ENCODE results near the gene BCAP31. TPM values are rescaled to one million over a fixed set of nuclear protein-coding genes. Genes with fewer than 3 reads are reported as not detected.

BCAP31 gene
- total RNA-seq, 1 donor from 2014 or later = 321 TPM

Other genes with a start within 250 kb of the BCAP31 start
- 27.4 and 53.9 TPM in 2 replicates for gene BGN, start 229.4 kb downstream of the BCAP31 start, total RNA-seq
- under 0.01 TPM in 1 of 2 replicates, not detected in the other for gene ATP2B3, start 206.7 kb downstream of the BCAP31 start, total RNA-seq
- 27.0 and 42.4 TPM in 2 replicates for gene CCNQ, start 125.2 kb downstream of the BCAP31 start, total RNA-seq
- gene DUSP9, start 77.2 kb downstream of the BCAP31 start, total RNA-seq = 0.05 and 0.17 TPM in 2 replicates
- gene PNCK, start 50.6 kb downstream of the BCAP31 start, total RNA-seq = not detected in 2 replicates
- gene SLC6A8, start 36.5 kb downstream of the BCAP31 start, total RNA-seq = 3.3 and 4.6 TPM in 2 replicates
- 10.0 and 16.6 TPM in 2 replicates for gene ABCD1, start 469 bp upstream of the BCAP31 start, total RNA-seq
- gene PLXNB3, start 39.9 kb upstream of the BCAP31 start, total RNA-seq = 5.1 and 14.1 TPM in 2 replicates
- gene SRPK3, start 56.7 kb upstream of the BCAP31 start, total RNA-seq = under 0.01 and 0.05 TPM in 2 replicates
- gene IDH3G, start 70.0 kb upstream of the BCAP31 start, total RNA-seq = 35.1 and 63.9 TPM in 2 replicates
- 75.9 and 143 TPM in 2 replicates for gene SSR4, start 70.3 kb upstream of the BCAP31 start, total RNA-seq
- 0.23 and 0.68 TPM in 2 replicates for gene PDZD4, start 106.2 kb upstream of the BCAP31 start, total RNA-seq
- 1.1 and 2.4 TPM in 2 replicates for gene L1CAM, start 161.8 kb upstream of the BCAP31 start, total RNA-seq
- gene AVPR2, start 180.3 kb upstream of the BCAP31 start, total RNA-seq = 4.7 and 6.3 TPM in 2 replicates
- 16.0 and 27.2 TPM in 2 replicates for gene ARHGAP4, start 201.9 kb upstream of the BCAP31 start, total RNA-seq
- gene NAA10, start 210.7 kb upstream of the BCAP31 start, total RNA-seq = 70.6 and 88.2 TPM in 2 replicates
- 12.1 and 27.4 TPM in 2 replicates for gene RENBP, start 220.3 kb upstream of the BCAP31 start, total RNA-seq
- gene HCFC1, start 247.4 kb upstream of the BCAP31 start, total RNA-seq = 15.3 and 48.9 TPM in 2 replicates
- gene TMEM187, start 248.4 kb upstream of the BCAP31 start, total RNA-seq = 6.0 and 6.5 TPM in 2 replicates